ENCODE data around the gene FGF1.
"Not testable (repeated sequence)": the region's sequence is repeated elsewhere in the genome, so short reads cannot be mapped to it uniquely, and the experiment has no call there.

FGF1 gene

GRCh38 chr5:142667831-142668230, 18.1 kb downstream of the FGF1 start:
- DNase-seq: no peak

- DNase-seq: no peak
Measured at GRCh38 chr5:142664636-142665035, 21.3 kb downstream of the FGF1 start.

- no peak for DNase-seq
Measured at GRCh38 chr5:142664067-142664466, 21.8 kb downstream of the FGF1 start.

GRCh38 chr5:142663246-142663645, 22.6 kb downstream of the FGF1 start:
- no peak for DNase-seq

GRCh38 chr5:142661957-142662356, 23.9 kb downstream of the FGF1 start:
- no peak for DNase-seq

GRCh38 chr5:142661143-142661542, 24.7 kb downstream of the FGF1 start:
- no peak for DNase-seq

- no peak for DNase-seq
Measured at GRCh38 chr5:142660731-142661130, 25.2 kb downstream of the FGF1 start.

- no peak for DNase-seq
Measured at GRCh38 chr5:142660196-142660595, 25.7 kb downstream of the FGF1 start.

GRCh38 chr5:142659405-142659804, 26.5 kb downstream of the FGF1 start:
- DNase-seq: no peak

- DNase-seq: no peak
Measured at GRCh38 chr5:142658278-142658677, 27.6 kb downstream of the FGF1 start.

GRCh38 chr5:142657446-142657845, 28.4 kb downstream of the FGF1 start:
- no peak for DNase-seq

GRCh38 chr5:142655339-142656267, 30.3 kb downstream of the FGF1 start:
- peak; percentile 49 for DNase-seq

- DNase-seq: no peak
Measured at GRCh38 chr5:142654578-142655058, 31.3 kb downstream of the FGF1 start.

- DNase-seq: no peak
Measured at GRCh38 chr5:142653321-142653720, 32.6 kb downstream of the FGF1 start.

- DNase-seq: no peak
Measured at GRCh38 chr5:142652563-142652962, 33.3 kb downstream of the FGF1 start.

- DNase-seq: no peak
Measured at GRCh38 chr5:142650881-142651280, 35.0 kb downstream of the FGF1 start.

- no peak for DNase-seq
Measured at GRCh38 chr5:142650060-142650459, 35.8 kb downstream of the FGF1 start.

GRCh38 chr5:142648108-142648507, 37.8 kb downstream of the FGF1 start:
- DNase-seq: not testable (repeated sequence)

- DNase-seq: no peak
Measured at GRCh38 chr5:142645456-142645855, 40.4 kb downstream of the FGF1 start.

GRCh38 chr5:142644640-142645361, 41.1 kb downstream of the FGF1 start:
- DNase-seq: no peak

GRCh38 chr5:142644127-142644526, 41.8 kb downstream of the FGF1 start:
- DNase-seq: no peak

- no peak for DNase-seq
Measured at GRCh38 chr5:142643634-142644033, 42.3 kb downstream of the FGF1 start.

GRCh38 chr5:142642427-142642826, 43.5 kb downstream of the FGF1 start:
- no peak for DNase-seq

GRCh38 chr5:142641711-142642110, 44.2 kb downstream of the FGF1 start:
- DNase-seq: no peak
